Activated CD4-positive, CD25-positive, alpha-beta regulatory T cell treated with anti-CD3 and anti-CD28 coated beads, Interleukin-2, amount 50 U/mL, for 24 hours (primary cell): ENCODE measurements around the gene AP4S1.
A peak's percentile ranks its signal among the peaks of the same experiment; 100 is the strongest.
"Not testable (repeated sequence)": the region's sequence is repeated elsewhere in the genome, so short reads cannot be mapped to it uniquely, and the experiment has no call there.

ENCODE experiments used
- ATAC-seq, 2 donors: fragments of 150-1000 bp; cut with Tn5 transposase; one replicate each; pipeline ENCODE4 v1.10.0; 2021; ENCODE audit warnings: mild to moderate bottlenecking in 1 of 2, moderate library complexity in 1 of 2

The AP4S1 gene

DNA sequence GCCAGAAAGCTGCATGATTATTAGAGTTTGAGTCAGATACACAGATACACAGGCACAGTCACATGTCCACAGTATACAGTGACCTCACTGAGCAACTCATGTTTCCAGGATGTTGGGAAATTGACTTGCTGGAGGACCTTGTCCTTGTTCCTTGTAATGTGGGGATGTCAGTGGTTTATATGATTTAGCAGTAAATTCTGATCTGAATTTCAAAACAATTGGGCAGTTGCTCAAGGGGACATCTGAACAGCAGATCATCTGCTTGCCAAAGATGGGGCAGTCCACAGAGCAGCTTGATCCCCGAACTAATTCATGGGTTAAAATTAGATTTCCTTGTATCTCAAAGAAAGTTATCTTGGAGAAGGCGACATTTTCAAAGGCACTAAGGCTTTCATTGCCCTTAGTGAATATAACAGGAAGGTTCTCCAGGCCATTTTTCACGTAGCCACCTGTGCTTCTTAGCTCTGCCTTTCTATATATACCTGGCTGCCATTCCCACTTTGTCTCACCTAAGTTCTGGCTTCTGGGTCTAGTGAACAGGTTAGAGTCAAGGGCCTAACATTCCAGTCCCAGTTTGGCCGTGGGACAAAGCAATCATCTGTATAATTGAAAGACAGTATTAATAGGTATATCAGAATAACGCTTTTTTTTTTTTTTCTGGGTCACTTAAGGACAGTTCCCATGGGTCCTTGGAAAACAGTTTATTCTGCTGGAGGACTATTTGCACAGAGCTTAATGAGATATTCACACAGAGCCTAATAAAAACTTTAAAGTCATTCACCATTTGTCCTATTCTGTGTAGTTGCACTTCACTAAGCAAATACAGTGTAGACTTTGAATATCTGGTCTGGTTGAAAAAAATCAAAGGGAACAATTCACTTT lies 65.7 kb downstream of the AP4S1 start:
- ATAC-seq, result no peak

DNA sequence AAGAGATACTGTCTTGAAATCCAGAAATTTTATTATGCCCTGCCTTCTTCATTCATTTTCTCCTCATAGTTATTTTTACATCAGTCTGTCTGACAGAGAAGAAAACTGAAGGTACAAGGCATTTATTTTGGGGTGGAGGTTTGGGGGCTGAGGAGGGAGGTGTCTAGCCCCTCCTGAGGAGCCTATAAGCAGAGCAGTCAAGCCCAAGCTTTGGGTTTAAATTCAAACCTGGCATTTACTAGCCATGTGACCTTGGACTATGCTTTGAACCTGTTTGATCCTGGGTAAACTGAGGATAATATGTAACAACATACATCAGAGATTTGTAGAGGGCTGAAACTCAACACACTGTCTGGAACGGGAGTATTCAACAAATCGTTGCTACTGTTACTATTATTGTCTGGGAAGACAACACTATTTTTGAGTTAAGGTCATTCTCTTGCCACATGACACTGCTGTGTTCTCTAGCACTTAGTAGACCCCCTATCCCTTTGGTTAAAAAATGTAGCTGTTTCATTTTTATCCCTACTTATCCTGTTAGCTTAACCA lies 66.8 kb downstream of the AP4S1 start:
- no peak for ATAC-seq

DNA sequence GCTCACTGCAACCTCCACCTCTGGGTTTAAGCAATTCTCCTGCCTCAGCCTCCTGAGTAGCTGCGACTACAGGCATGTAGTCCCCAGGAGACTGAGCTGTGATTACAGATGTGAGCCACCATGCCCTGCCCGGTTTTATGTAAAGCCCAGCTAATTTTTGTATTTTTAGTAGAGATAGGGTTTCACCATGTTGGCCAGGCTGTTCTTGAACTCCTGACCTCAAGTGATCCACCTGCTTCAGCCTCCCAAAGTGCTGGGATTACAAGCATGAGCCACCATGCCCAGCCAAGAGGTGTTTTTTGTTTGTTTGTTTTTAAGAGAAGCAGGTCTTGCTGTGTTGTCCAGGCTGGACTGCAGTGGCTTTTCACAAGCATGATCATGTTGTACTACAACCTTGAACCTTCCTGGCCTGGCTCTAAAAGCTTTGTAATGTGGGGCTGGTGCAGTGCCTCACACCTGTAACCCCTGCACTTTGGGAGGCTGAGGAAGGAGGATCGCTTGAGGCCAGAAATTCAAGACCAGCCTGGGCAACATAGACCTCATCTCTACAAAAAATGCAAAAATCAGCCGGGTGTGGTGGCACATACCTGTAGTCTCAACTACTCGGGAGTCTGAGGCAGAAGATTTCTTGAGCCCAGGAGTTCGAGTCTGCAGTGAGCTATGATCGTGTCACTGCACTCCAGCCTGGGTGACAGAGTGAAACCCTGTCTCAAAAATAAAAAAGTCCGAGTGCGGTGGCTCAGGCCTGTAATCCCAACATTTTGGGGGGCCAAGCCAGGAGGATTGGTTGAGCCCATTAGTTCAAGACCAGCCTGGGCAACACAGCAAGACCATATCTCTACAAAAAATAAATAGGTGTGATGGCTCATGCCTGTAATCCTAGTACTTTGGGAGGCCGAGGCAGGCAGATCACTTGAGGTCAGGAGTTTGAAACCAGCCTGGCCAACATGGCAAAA lies 68.7 kb downstream of the AP4S1 start:
- not testable (repeated sequence) for ATAC-seq

DNA sequence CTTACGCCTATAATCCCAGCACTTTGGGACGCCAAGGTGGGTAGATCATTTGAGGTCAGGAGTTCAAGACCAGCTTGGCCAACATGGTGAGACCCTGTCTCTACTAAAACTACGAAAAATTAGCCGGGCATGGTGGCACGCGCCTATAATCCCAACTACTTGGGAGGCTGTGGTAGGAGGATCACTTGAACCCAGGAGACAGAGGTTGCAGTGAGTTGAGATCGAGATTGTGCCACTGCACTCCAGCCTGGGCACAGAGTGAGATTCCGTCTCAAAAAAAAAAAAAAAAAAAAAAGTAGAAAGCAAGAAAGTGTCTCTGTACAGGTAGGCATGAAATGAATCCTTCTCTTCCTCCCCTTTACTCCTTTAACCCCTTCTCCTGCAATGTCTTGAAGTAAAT lies 70.4 kb downstream of the AP4S1 start:
- ATAC-seq, result not testable (repeated sequence)

DNA sequence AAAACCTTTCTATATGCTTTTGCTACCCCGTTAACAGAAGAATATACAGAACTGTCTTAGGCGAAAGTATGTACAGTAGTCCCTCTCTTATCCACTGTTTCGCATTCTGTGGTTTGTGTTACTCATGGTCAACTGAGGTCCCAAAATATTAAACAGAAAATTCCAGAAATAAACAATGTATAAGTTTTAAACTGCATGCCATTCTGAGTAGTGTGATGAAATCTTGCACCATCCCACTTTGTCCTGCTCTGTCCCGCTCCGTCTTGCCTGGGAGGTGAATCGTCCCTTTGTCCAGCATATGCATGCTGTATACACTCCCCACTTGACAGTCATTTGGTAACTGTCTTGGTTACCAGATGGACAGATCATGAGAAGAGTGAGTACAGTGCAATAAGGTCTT lies 70.8 kb downstream of the AP4S1 start:
- no peak for ATAC-seq

DNA sequence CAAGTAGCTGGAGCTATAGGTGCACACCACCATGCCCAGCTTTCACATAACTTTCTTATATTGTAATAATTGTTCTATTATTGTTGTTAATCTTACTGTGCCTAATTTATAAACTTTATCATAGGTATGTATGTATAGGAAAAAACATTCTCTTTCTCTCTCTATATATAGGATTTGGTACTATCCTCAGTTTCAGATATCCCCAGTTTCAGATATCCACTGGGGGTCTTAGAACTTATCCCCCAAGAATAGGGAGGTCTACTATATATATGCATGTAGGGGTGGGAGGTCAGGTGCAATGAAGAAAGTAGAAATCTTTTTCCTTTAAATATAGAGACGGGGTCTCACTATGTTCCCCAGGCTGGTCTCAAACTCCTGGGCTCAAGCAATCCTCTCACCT lies 71.6 kb downstream of the AP4S1 start:
- no peak for ATAC-seq

DNA sequence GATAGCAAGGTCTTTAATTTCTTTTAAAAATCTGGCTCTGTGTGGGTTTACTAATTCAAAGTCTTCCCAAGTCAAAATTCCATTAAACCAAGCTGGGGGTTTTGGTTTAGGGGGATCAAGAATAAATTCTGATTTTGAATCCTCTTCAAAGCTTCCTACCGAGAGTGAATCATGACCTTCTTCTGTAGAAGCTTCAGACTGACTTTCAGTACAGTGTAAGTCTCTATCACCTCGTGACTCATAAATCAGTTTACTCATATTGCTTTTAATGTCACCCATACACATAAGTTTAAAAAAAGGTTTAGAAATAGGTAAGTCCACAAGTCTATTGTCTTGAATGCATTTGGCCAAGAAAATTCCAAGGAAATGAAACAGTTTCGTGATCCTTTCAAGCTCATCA lies 81.3 kb downstream of the AP4S1 start:
- ATAC-seq, result peak; percentile 68 to 82

DNA sequence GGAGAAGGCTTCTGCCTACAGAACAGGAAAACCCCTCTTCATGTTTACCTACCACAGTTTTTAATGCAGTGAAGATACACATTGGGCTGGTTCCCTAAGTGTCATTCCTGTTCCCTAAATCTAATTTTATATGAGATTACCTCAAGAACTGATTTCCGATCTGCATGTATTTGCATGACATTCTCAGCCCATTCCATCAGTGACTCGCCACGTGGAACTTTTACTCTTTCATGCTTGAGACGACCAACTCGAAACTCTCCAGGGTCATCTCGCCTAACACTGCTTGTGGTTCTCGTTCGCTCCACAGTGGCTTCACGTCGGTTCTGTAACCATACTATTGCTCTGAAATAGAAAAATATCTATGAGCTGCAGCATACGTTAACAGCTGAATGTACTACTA lies 83.8 kb downstream of the AP4S1 start:
- ATAC-seq, result no peak

DNA sequence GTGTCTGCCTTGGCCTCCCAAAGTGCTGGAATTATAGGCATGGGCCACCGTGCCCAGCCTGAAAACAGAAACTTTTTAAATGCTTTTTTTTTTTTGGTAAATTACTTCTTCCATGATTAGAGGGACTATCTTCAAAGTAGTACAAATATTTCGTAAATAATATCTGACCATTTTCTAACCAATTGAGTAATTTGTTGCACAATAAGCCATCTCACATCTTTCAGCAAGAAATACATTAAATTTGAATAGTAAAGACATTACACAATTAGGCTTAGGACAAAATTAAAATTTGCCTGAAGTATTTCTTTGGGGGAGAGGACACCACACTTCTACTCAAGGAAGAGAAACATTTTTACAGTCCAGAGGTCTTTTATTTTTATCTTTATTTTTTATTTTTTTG lies 85.4 kb downstream of the AP4S1 start:
- no peak for ATAC-seq

DNA sequence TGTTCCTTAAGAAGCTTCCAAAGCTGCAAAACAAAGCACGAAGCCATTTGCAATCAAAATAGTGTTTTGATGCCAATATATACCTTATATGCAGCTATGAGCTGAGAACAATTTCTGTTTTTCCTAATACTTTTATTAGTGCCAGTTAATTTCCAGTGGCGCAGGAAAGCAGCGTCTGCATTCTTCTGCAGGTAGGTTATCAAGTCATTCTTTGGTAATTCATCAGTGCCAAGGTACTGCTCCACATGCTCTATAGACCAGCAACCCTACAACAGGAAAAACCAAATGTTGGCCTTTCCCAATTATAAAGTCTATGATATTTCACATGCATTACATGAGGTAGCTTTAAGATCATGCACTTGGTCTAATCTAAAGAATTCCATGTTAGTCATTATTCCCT lies 88.3 kb downstream of the AP4S1 start:
- ATAC-seq, result no peak

DNA sequence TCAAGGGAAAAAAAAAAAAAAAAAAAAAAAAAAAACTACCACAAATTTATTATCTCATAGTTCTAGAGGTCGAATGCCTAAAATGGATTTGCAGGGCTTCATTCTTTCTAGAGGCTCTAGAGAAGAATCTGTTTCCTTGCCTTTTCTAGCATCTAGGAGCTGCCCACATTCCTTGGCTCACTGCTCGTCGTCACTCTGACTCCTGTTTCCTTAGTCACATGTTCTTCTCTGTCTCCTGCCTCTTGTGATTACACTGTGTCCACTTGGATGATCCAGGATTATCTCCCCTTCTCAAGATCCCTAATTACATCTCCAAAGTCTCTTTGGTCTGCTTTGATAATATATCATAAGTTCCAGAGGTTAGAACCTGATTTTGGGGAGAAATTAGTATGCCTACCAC lies 93.4 kb downstream of the AP4S1 start:
- no peak for ATAC-seq

DNA sequence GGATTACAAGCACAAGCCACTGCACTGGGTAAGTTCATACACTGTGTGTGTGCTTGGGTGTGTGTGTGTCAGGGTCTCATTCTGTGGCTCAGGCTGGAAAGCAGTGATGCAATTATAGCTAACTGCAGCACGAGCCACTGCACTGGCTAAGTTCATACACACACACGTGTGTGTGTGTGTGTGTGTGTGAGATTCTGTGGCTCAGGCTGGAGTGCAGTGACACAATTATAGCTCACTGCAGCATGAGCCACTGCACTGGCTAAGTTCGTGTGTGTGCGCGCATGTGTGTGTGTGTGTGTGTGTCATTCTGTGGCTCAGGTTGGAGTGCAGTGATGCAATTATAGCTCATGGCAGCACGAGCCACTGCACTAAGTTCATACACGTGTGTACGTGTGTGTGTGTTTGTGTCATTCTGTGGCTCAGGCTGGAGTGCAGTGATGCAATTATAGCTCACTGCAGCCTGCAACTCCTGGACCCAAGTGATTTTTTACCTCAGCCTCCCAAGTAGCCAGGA lies 96.7 kb downstream of the AP4S1 start:
- ATAC-seq, result no peak

DNA sequence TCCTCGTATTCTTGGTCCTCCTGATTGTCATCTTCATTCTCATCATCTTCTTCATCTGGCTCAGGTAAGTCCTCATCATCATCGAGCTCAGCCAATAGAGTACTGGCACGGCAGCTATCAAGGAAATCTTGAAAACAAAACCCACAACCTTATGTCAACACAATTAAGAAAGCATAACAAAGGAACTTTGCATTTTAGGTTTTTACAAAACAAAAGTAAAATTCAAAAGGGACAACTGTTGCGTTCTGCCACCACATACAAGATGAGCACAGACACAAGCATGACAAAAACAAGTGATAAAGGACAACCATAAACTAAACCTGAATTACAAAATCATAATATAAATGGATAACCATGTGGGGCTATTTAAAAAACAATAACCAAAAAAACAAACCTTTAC lies 97.5 kb downstream of the AP4S1 start:
- no peak for ATAC-seq

DNA sequence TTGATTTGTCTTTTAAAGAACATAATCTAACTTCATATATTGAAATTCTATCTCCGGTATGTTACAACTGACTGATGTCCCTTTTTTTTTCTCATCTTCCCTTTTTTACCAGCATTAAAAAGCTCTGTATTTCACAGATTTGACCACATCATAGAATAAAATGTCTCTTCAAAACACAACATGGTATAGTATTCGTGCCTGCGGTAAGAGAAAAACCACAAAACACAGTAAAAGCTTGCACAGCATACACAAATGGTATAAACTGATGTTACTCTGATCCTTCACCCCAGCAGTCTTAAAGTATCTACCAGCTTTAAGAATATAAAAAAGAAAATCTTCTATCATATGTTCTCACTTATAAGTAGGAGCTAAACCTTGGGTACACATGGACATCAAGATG lies 98.7 kb downstream of the AP4S1 start:
- ATAC-seq, result peak in 1 of 2 donors; percentile 42

DNA sequence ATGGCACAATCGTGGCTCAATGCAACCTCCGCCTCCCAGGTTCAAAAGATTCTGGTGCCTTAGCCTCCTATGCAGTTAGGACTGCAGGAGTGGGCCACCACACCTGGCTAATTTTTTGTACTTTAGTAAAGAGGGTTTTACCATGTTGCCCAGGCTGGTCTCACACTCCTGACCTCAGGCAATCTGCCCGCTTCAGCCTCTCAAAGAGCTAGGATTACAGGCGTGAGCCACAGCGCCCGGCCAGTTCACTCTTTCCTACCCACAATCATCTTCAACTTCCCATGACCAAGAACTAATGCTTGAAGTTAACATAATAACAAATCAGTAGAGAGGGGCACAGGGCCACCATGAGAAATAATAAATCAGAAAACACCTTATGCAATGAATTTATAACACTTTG lies 99.8 kb downstream of the AP4S1 start:
- no peak for ATAC-seq

DNA sequence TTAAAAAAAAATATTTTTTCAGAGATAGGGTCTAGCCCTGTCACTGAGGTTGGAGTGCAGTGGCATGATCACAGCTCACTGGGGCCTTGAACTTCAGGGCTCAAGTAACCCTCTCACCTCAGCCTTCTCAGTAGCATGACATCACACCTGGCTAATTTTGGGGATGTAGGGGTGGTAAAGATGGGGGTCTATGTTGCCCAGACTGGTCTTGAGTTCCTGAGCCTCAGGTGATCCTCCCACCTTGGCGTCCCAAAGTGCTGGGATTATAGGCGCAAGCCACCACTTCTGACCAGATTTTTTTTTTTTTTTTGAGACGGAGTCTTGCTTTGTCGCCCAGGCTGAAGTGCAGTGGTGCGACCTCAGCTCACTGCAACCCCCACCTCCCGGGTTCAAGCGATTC lies 101.2 kb downstream of the AP4S1 start:
- ATAC-seq, result no peak

DNA sequence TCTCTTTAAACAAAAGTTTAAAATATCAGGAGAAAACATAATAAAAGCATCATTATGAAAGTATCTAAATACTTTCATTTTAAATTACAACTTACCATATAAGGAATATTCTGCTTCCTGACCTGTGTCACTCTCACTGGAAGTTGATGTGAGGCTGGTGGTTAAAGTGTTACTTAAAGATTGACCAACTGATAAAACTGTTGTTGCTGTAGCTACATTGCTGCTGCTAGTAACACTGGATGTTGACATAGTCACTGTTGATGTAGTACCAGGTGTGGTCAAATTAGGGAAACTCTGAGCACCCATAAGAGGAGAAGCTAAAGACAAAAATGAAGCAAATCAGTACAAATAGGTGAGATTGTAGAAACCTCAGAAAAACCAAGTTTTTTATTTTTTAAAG lies 102.2 kb downstream of the AP4S1 start:
- peak; percentile 89 to 93 for ATAC-seq

DNA sequence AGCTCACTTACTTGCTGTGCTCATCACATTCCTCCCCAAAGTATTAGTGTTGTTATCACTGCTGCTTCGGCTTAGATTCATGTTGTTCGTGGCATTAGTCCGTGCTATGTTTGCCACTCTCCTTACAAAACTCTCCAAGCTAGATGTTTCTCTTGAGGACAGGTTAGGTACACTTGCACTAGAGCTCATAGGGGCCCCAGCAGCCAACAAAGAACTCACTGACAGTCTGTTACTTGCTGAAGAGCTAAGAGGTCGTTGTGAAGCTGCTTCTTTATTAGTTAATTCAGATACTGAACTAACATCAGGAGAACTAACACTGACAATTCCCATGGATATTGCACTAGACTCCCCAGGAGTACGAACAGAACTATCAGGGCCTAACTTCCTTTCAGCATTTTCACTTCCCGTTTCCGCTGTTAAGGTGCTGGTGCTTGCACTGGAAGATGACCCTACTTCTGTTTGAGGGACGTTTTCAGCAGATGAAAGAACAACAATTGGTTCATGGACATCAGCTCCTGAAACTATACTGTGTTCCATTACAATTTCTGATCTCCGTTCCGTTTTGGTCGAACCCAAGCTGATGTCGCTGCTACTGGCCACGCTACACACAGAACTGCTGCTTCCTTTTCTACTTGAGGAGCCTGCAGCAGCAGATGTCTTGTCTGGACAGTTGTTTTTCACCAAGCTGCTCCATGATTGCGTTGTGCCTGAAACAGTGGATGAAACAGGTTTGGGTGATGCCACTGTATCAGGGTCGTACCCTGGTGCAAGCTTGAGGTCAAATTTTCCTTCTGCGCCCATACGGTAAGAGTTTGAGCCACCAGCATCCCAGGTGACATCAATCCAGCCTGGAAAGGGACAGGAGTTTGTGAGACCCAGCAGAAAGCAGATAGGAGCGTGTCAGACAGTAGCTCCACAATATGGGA lies 103.4 kb downstream of the AP4S1 start:
- no peak for ATAC-seq

DNA sequence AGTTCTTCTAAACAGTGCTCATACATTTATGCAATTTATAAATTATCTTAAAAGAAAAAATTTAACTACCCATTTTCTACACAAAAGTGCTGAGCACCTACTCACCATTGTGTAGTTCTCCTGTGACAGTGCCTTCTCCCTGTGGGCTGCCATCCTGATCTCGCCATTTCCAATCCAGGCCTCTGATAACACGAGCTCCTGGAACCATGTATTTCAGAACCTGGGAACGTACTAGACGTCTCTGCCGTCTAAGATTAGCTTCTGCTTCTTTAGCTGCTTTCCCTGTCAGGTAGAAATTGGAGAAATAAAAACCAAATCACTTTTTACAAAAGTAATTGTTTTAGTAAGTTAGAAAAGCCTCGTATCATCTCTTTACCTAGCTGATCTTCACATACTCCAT lies 107.7 kb downstream of the AP4S1 start:
- ATAC-seq, result no peak

DNA sequence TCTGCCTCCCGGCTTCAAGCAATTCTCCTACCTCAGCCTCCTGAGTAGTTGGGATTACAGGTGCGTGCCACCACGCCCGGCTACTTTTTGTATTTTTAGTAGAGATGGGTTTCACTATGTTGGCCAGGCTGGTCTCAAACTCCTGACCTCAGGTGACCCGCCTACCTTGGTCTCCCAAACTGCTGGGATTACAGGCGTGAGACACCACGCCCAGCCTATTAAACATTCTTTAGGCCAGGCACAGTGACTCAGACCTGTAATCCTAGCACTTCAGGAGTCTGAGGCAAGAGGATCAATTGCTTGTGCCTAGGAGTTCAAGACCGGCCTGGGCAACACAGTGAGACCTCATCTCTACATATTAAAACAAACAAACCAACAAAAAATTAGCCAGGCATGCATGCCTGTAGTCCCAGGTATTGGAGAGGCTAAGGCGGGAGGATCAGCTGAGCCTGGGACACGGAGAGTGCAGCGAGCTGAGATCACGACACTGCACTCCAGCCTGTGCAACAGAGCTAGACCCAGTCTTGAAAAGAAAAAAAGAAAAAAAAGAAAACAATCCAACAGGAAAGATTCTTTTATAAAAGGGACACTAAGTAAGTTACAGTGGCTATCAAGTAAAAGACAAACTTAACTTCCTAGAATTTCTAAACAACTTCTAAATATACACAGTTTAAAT lies 111.9 kb downstream of the AP4S1 start:
- ATAC-seq, result no peak

DNA sequence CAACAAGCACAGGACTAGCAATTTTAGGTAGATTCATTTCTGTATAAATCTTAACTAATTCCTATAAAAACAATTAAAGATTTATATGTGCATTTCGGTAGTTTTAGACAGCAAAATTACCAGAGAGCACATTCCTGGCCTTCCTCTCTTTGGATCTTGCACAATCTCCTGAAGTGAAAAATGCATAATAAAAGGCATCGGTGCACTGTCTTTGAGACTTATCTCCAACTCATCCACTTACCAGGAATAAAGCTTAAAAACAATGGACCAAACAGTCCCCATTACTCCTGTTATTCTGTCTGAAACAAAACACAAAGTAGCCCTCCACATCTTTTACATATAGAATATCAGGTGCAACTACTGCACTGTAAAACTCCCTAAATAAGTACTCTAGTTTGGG lies 112.9 kb downstream of the AP4S1 start:
- no peak for ATAC-seq
